HCT116 (cell line): ENCODE measurements around the gene CAB39. TPM values are rescaled to one million over a fixed set of nuclear protein-coding genes. Genes with fewer than 3 reads are reported as not detected.

Source experiments
- ATAC-seq: fragments of 200-7000 bp; cut with Tn5 transposase; 2 replicates; pipeline ENCODE4 v1.9.1; 2020; ENCODE audit warnings: mild to moderate bottlenecking, moderate library complexity
- BruUV-seq: library from RNA; stranded (reverse); fragments of 400-500 nt; replicated peaks from 2 replicates; lab custom pipeline; 2021; lab: Mats Ljungman, UMichigan
- CTCF ChIA-PET: fragments of 300-600 bp; sonication (Branson Sonifier 250); formaldehyde crosslinking; loops from one replicate; lab custom pipeline; 2021; ENCODE audit warnings: antibody characterized with exemption; lab: Charles Lee
- POLR2A ChIA-PET: fragments of 300-600, 350-600 bp; sonication (Branson Sonifier 250); formaldehyde crosslinking; loops from one replicate; lab custom pipeline; 2021; ENCODE audit warnings: antibody characterized with exemption; lab: Charles Lee
- RAD21 ChIA-PET, 2 experiments: fragments of 300-600 bp; sonication (Branson Sonifier 250); formaldehyde crosslinking; loops; one replicate each; lab custom pipeline; 2023; ENCODE audit warnings: low total read pairs in 2 of 2; ENCODE audit not compliant: uncharacterized antibody in 2 of 2, unreplicated experiment in 2 of 2, low non-redundant PET in 1 of 2; lab: Charles Lee
- DNase-seq: peaks from one replicate; pipeline ENCODE4 v3.0.0-alpha.2; 2010; ENCODE audit warnings: low read depth, low spot score
- H2AFZ ChIP-seq: fragments of 200-600 bp; shearing (Covaris generic), sonication (generic); 2 replicates; pipeline ENCODE4 v1.6.1; 2017; ENCODE audit warnings: low read depth, mixed run types, mixed read lengths, antibody characterized with exemption, low read length; ENCODE audit not compliant: poor library complexity, severe bottlenecking
- H3K27ac ChIP-seq: 2 replicates; pipeline ENCODE4 v1.5.1; 2012; ENCODE audit warnings: low read depth, low read length
- H3K27me3 ChIP-seq: fragments of 200-600 bp; sonication (generic); 2 replicates; pipeline ENCODE4 v1.6.1; 2016; ENCODE audit warnings: mixed run types, low read length, mixed read lengths; ENCODE audit not compliant: insufficient read depth
- H3K36me3 ChIP-seq, 2 experiments: fragments of 200-500 bp in 1 of 2; fragments of 200-600 bp in 1 of 2; sonication (Bioruptor generic) in 1 of 2; sonication (generic) in 1 of 2; 2 replicates each; pipeline versions ENCODE4 v1.5.1 to v1.6.1; 2014 to 2016; ENCODE audit warnings: low read length in 2 of 2, inconsistent platforms in 1 of 2, mixed read lengths in 1 of 2, mixed run types in 1 of 2; ENCODE audit not compliant: insufficient read depth in 2 of 2, control insufficient read depth in 1 of 2
- H3K4me1 ChIP-seq, 2 experiments: fragments of 200-600 bp in 1 of 2; sonication (generic) in 1 of 2; 2 replicates each; pipeline versions ENCODE4 v1.5.1 to v1.6.1; 2012 to 2017; ENCODE audit warnings: low read length in 2 of 2, inconsistent platforms in 1 of 2, mild to moderate bottlenecking in 1 of 2, mixed read lengths in 1 of 2, mixed run types in 1 of 2, moderate library complexity in 1 of 2; ENCODE audit not compliant: insufficient read depth in 2 of 2, control insufficient read depth in 1 of 2
- H3K4me2 ChIP-seq: fragments of 200-600 bp; sonication (generic); 2 replicates; pipeline ENCODE4 v1.6.1; 2017; ENCODE audit warnings: mixed run types, low read length, mixed read lengths
- H3K4me3 ChIP-seq, 2 experiments: fragments of 200-600 bp in 1 of 2; sonication (generic) in 1 of 2; replicated peaks in 1 of 2; 2 replicates each; pipeline ENCODE4 v1.5.1; 2011 to 2016; ENCODE audit warnings: low read length in 2 of 2, control low read depth in 1 of 2, low read depth in 1 of 2, mild to moderate bottlenecking in 1 of 2, mixed read lengths in 1 of 2, mixed run types in 1 of 2
- H3K79me2 ChIP-seq: fragments of 200-600 bp; sonication (generic); 2 replicates; pipeline ENCODE4 v1.6.1; 2017; ENCODE audit warnings: mild to moderate bottlenecking, mixed run types, low read length, moderate library complexity, mixed read lengths; ENCODE audit not compliant: insufficient read depth
- H3K9ac ChIP-seq: fragments of 200-600 bp; sonication (generic); 2 replicates; pipeline ENCODE4 v1.6.1; 2016; ENCODE audit warnings: low read length, mixed read lengths
- H3K9me2 ChIP-seq: fragments of 200-600 bp; sonication (generic), shearing (Covaris generic); 2 replicates; pipeline ENCODE4 v1.6.1; 2017; ENCODE audit warnings: mixed run types, mild to moderate bottlenecking, moderate library complexity; ENCODE audit not compliant: insufficient read depth
- H3K9me3 ChIP-seq, 2 experiments: fragments of 200-500 bp in 1 of 2; fragments of 200-600 bp in 1 of 2; sonication (Bioruptor generic) in 1 of 2; sonication (generic) in 1 of 2; 2 replicates each; pipeline ENCODE4 v1.6.1; 2014 to 2017; ENCODE audit warnings: low read length in 2 of 2, mixed read lengths in 2 of 2, inconsistent platforms in 1 of 2, low read depth in 1 of 2, mild to moderate bottlenecking in 1 of 2, mixed run types in 1 of 2, moderate library complexity in 1 of 2; ENCODE audit not compliant: control insufficient read depth in 1 of 2, insufficient read depth in 1 of 2
- H4K20me1 ChIP-seq: fragments of 200-600 bp; sonication (generic), shearing (Covaris generic); 2 replicates; pipeline ENCODE4 v1.6.1; 2017; ENCODE audit warnings: mixed run types, mild to moderate bottlenecking, moderate library complexity; ENCODE audit not compliant: insufficient read depth
- CBX3 ChIP-seq: IDR thresholded peaks from 2 replicates; pipeline ENCODE4 v1.6.1; 2012; ENCODE audit warnings: low read depth
- CEBPB ChIP-seq: IDR thresholded peaks from 2 replicates; pipeline ENCODE4 v1.6.1; 2012; ENCODE audit warnings: low read depth
- CTCF ChIP-seq, 3 experiments: fragments of 200-600 bp in 1 of 3; sonication (generic) in 1 of 3; IDR thresholded peaks in 2 of 3; conservative IDR thresholded peaks in 1 of 3; 2 replicates each; pipeline ENCODE4 v1.5.1; 2012 to 2017; ENCODE audit warnings: low read depth in 2 of 3, low read length in 2 of 3, antibody characterized with exemption in 1 of 3, borderline replicate concordance in 1 of 3, control low read depth in 1 of 3, mild to moderate bottlenecking in 1 of 3, mixed read lengths in 1 of 3, mixed run types in 1 of 3, moderate library complexity in 1 of 3; ENCODE audit not compliant: insufficient read depth in 1 of 3
- EGR1 ChIP-seq: IDR thresholded peaks from 2 replicates; pipeline ENCODE4 v1.6.1; 2012; ENCODE audit warnings: low read depth
- ELF1 ChIP-seq: IDR thresholded peaks from 2 replicates; pipeline ENCODE4 v1.6.1; 2012; ENCODE audit warnings: low read depth, borderline replicate concordance
- EZH2 ChIP-seq: fragments of 200-600 bp; sonication (generic); IDR thresholded peaks from 2 replicates; pipeline ENCODE4 v1.6.1; 2017; ENCODE audit warnings: antibody characterized with exemption, mixed run types
- FOSL1 ChIP-seq: IDR thresholded peaks from 2 replicates; pipeline ENCODE4 v1.6.1; 2012; ENCODE audit warnings: low read depth
- JUND ChIP-seq: IDR thresholded peaks from 2 replicates; pipeline ENCODE4 v1.6.1; 2012
- POLR2A ChIP-seq: IDR thresholded peaks from 2 replicates; pipeline ENCODE4 v1.7.0; 2011; ENCODE audit warnings: borderline replicate concordance; ENCODE audit not compliant: insufficient read depth, insufficient read length; ENCODE audit errors: extremely low read depth
- POLR2AphosphoS5 ChIP-seq: IDR thresholded peaks from 2 replicates; pipeline ENCODE4 v1.6.1; 2011; ENCODE audit warnings: mild to moderate bottlenecking, low read depth, low read length, moderate library complexity
- RAD21 ChIP-seq: IDR thresholded peaks from 2 replicates; pipeline ENCODE4 v1.6.1; 2012; ENCODE audit warnings: low read depth, mild to moderate bottlenecking
- REST ChIP-seq: IDR thresholded peaks from 2 replicates; pipeline ENCODE4 v1.6.1; 2012; ENCODE audit warnings: low read depth
- SIN3A ChIP-seq: IDR thresholded peaks from 2 replicates; pipeline ENCODE4 v1.6.1; 2012; ENCODE audit warnings: low read depth
- SP1 ChIP-seq: IDR thresholded peaks from 2 replicates; pipeline ENCODE4 v1.6.1; 2012; ENCODE audit warnings: low read depth
- SRF ChIP-seq: IDR thresholded peaks from 2 replicates; pipeline ENCODE4 v1.6.1; 2012; ENCODE audit warnings: low read depth
- ZNF274 ChIP-seq: fragments of 200-500 bp; sonication (Bioruptor generic); IDR thresholded peaks from 2 replicates; pipeline ENCODE4 v1.6.1; 2014; ENCODE audit warnings: mild to moderate bottlenecking, low read depth, low read length, inconsistent platforms
- intact Hi-C: fragments of 100-400 bp; cut with micrococcal nuclease; formaldehyde crosslinking; loops from 2 replicates; pipeline ENCODE4 v1.10.0; 2022
- total RNA-seq: library from RNA; stranded (reverse); gene quantifications from one replicate; pipeline ENCODE4 v1.2.1, GENCODE V29; 2021; ENCODE audit not compliant: unreplicated experiment
- TF ChIP-seq, protein P1 (sequence below): IDR thresholded peaks from 2 replicates; pipeline ENCODE4 v1.6.1; 2012
- TF ChIP-seq, protein P2 (sequence below): IDR thresholded peaks from 2 replicates; pipeline ENCODE4 v1.6.1; 2011; ENCODE audit warnings: mild to moderate bottlenecking, low read length, moderate library complexity; ENCODE audit not compliant: insufficient replicate concordance; ENCODE audit errors: extremely low read depth
- TF ChIP-seq, protein P3 (sequence below): IDR thresholded peaks from 2 replicates; pipeline ENCODE4 v1.6.1; 2012

The CAB39 gene
- total RNA-seq, 1 experiment from 2014 or later: 63.6 TPM

DNA sequence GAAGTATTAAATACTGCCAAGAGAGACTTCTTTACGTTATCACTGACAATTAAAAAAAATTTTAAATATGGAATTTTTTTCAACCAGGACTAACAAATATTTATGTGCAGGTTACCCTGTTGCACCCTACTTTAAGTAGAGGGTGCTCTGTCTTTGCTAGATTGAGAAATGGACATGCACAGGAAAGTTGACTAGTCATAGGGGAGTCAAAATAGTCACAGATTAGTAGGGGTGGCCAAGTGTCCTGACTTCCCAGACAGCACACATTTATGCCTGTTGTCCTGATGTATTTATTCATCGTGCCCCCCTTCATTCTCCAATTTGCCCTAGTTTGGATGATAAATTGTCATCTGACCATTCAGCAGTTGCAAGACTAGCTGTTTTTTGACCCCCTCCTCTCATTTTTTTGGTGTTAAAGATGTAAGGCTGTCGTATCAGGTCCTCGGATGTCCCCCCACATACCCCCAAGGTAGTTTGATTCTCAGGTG lies 20.3 kb downstream of the CAB39 start:
- TF ChIP-seq REST: no peak
- TF ChIP-seq, protein P1, sequence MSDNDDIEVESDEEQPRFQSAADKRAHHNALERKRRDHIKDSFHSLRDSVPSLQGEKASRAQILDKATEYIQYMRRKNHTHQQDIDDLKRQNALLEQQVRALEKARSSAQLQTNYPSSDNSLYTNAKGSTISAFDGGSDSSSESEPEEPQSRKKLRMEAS: no peak
- no peak for TF ChIP-seq SP1
- TF ChIP-seq JUND: no peak
- TF ChIP-seq CEBPB: no peak
- TF ChIP-seq EGR1: no peak
- TF ChIP-seq POLR2A: no peak
- no peak for TF ChIP-seq EZH2
- TF ChIP-seq FOSL1: no peak
- no peak for TF ChIP-seq CTCF (IDR thresholded peaks at IDR 0.05 in 2 of 3, conservative IDR thresholded peaks at IDR 0.05 in 1 of 3; ENCODE audit: borderline replicate concordance in 1 of 3, insufficient read depth in 1 of 3, low read depth in 2 of 3, low read length in 2 of 3)
- TF ChIP-seq, protein P2, sequence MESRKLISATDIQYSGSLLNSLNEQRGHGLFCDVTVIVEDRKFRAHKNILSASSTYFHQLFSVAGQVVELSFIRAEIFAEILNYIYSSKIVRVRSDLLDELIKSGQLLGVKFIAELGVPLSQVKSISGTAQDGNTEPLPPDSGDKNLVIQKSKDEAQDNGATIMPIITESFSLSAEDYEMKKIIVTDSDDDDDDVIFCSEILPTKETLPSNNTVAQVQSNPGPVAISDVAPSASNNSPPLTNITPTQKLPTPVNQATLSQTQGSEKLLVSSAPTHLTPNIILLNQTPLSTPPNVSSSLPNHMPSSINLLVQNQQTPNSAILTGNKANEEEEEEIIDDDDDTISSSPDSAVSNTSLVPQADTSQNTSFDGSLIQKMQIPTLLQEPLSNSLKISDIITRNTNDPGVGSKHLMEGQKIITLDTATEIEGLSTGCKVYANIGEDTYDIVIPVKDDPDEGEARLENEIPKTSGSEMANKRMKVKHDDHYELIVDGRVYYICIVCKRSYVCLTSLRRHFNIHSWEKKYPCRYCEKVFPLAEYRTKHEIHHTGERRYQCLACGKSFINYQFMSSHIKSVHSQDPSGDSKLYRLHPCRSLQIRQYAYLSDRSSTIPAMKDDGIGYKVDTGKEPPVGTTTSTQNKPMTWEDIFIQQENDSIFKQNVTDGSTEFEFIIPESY: no peak
- TF ChIP-seq SIN3A: no peak
- TF ChIP-seq, protein P3, sequence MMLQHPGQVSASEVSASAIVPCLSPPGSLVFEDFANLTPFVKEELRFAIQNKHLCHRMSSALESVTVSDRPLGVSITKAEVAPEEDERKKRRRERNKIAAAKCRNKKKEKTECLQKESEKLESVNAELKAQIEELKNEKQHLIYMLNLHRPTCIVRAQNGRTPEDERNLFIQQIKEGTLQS: no peak
- no peak for TF ChIP-seq ELF1
- TF ChIP-seq ZNF274: no peak
- no peak for TF ChIP-seq SRF
- no peak for TF ChIP-seq CBX3
- no peak for TF ChIP-seq POLR2AphosphoS5
- no peak for TF ChIP-seq RAD21
- TF ChIP-seq, all 23 proteins: peak for 0
- POLR2A ChIA-PET: no interaction called here
- no peaks in the 10 kb centered on the region for H3K27me3 ChIP-seq
- peaks cover 6 to 26% of the 10 kb centered on the region in 2 experiments; a peak in 2 of 4 replicates for H3K4me1 ChIP-seq
- H3K9me3 ChIP-seq: no peaks in the 10 kb centered on the region
- BruUV-seq: no TSS peak
- H3K9me2 ChIP-seq: no peaks in the 10 kb centered on the region
- intact Hi-C loops: no loop called here
- DNase-seq (no peak), ATAC-seq (no peak)
- CTCF ChIA-PET: no interaction called here
- no peak overlapping the region for H3K9ac ChIP-seq
- H3K36me3 ChIP-seq: no peaks in the 10 kb centered on the region
- H4K20me1 ChIP-seq: peaks cover 6% of the 10 kb centered on the region; the same call in 1 of the 2 replicates
- H3K27ac ChIP-seq: no peak overlapping the region
- H3K4me2 ChIP-seq: no peak overlapping the region
- peaks cover 100% of the 10 kb centered on the region for H3K79me2 ChIP-seq
- no peak overlapping the region for H3K4me3 ChIP-seq
- H2AFZ ChIP-seq: no peak overlapping the region
- RAD21 ChIA-PET: no interaction called here
